Gastroesophageal sphincter (tissue), 3 donors: ENCODE results near the gene WDR35.

Source experiments
- POLR2AphosphoS5 ChIP-seq: sonication (generic); formaldehyde crosslinking; IDR thresholded peaks from one replicate; pipeline ENCODE4 v1.6.1; 2017; ENCODE audit warnings: antibody characterized with exemption
- TF ChIP-seq, protein P1 (sequence below), 4 experiments: fragments of 200-600 bp in 2 of 4; fragments of 450-650 bp in 2 of 4; sonication (generic) in 1 of 4; IDR thresholded peaks; one replicate each; pipeline ENCODE4 v1.5.1; 2017 to 2019; ENCODE audit warnings: antibody characterized with exemption in 4 of 4, mild to moderate bottlenecking in 2 of 4, moderate library complexity in 2 of 4

DNA sequence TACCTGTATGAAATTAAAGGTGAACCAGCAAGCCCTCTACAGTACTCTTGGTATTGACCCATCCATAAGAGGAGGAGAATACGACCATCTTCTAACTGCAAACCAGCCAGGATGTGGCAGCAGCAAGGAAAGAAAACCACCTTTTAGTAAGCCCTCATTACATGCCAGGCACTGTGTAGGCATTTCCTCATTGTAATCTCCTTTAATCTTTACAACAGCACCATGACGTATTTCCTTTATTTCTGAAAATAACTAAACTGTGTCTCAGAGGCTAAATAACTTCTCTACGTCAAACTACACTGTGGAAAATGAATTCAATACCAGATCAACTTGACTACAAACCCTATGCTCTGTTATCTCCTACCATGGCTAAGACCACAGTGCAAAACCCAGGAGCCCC lies 18.2 kb downstream of the WDR35 start:
- TF ChIP-seq, protein P1, sequence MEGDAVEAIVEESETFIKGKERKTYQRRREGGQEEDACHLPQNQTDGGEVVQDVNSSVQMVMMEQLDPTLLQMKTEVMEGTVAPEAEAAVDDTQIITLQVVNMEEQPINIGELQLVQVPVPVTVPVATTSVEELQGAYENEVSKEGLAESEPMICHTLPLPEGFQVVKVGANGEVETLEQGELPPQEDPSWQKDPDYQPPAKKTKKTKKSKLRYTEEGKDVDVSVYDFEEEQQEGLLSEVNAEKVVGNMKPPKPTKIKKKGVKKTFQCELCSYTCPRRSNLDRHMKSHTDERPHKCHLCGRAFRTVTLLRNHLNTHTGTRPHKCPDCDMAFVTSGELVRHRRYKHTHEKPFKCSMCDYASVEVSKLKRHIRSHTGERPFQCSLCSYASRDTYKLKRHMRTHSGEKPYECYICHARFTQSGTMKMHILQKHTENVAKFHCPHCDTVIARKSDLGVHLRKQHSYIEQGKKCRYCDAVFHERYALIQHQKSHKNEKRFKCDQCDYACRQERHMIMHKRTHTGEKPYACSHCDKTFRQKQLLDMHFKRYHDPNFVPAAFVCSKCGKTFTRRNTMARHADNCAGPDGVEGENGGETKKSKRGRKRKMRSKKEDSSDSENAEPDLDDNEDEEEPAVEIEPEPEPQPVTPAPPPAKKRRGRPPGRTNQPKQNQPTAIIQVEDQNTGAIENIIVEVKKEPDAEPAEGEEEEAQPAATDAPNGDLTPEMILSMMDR (IDR thresholded peaks at IDR 0.05): no peak
- no peak for TF ChIP-seq POLR2AphosphoS5
